WTC11 (cell line): ENCODE data around the gene PFKM.

Experiments used
- CTCF ChIP-seq: fragments of 200-600 bp; IDR thresholded peaks from 2 replicates; pipeline ENCODE4 v1.8.0; 2022; ENCODE audit warnings: antibody characterized with exemption
- HMGXB4 ChIP-seq: sonication (generic); formaldehyde crosslinking; IDR thresholded peaks from 2 replicates; pipeline ENCODE4 v1.8.1; 2023; ENCODE audit warnings: mild to moderate bottlenecking, moderate library complexity, missing genetic modification reagents
- USF1 ChIP-seq: sonication (generic); formaldehyde crosslinking; IDR thresholded peaks from 2 replicates; pipeline ENCODE4 v1.8.0; 2022; ENCODE audit warnings: mild to moderate bottlenecking, missing genetic modification reagents

GRCh38 chr12:48074266-48074665, 44.9 kb upstream of the PFKM start:
- TF ChIP-seq CTCF (no peak), HMGXB4 (CRISPR knock-in tag) (no peak), USF1 (no peak)
